HG02759 (cell line): ENCODE measurements around the gene WBP1L.
"Not testable (repeated sequence)": the region's sequence is repeated elsewhere in the genome, so short reads cannot be mapped to it uniquely, and the experiment has no call there.

Source experiments
- ATAC-seq: cut with Tn5 transposase; IDR thresholded peaks from one replicate; pipeline ENCODE4 v1.9.1; 2021; ENCODE audit warnings: mild to moderate bottlenecking, moderate library complexity; ENCODE audit not compliant: unreplicated experiment

The WBP1L gene

DNA sequence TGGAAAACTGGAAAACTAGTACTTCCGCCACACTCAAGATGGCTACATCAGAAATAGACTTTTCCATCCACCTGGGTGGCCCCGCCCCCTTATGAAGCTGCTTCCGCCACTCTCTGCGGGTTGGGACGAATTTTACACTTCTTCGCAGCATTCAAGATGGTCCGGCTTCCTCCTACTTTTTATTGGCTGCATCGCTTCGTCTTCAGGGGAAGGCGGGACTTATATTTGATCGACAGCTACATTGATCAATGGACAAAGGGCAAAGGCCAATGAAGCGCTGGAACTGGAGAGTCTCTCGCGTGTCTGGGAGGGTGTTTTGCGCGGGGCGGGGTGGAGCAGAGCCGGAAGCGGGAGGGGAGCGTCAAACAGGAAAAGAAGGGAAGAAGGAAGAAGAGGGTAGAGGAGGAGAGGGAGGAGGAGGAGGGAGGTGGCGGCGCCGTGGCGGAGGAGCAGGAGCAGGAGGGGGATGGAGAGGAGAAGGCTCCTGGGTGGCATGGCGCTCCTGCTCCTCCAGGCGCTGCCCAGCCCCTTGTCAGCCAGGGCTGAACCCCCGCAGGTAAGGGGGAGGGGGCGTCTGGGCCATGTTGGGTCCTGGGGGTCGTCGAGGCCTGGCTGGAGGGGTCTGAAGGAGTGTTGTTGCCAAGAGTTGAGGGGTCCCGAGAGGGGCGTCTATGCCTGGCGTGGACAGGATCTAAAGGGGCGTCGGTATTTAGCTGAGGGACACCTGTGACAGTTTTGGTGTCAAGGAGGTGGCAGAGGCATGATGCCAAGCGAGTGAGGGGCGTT, at the start of gene WBP1L:
Gene WBP1L, plus strand, starts transcription at position 361 of the 786 bp plus-strand sequence. Its CDS starts 106 bp downstream, at position 467.
- ATAC-seq = peak; percentile 94

DNA sequence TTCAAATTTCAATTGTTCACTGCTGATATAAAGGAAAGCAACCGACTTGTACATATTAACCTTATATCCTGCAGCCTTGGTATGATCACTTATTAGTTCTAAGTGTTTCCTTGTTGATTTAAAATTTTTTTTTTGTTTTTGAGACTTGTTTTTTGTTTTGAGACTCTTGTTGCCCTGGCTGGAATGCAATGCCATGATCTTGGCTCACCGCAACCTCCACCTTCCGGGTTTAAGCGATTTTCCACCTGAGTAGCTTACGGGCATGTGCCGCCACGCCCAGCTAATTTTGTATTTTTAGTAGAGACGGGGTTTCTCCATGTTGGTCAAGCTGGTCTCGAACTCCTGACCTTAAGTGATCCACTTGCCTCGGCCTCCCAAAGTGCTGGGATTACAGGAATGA, 48.3 kb upstream of the WBP1L start:
- ATAC-seq = not testable (repeated sequence)

DNA sequence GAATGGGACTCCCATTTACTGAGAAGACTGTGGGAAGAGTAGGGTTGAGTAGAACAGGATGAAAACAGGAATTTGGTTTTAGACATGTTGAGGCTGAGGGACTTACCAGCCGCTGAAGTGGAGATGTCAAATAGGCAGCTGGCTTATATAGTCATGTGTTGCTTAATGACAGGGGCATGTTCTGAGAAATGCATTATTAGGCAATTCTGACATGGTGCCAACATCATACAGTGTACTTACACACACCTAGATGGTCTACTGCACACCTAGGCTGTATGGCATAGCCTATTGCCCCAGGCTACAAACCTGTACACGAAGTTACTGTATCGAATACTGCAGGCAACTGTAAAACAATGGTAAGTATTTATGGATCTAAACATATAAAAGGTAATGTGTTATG, 47.0 kb upstream of the WBP1L start:
- no peak for ATAC-seq

DNA sequence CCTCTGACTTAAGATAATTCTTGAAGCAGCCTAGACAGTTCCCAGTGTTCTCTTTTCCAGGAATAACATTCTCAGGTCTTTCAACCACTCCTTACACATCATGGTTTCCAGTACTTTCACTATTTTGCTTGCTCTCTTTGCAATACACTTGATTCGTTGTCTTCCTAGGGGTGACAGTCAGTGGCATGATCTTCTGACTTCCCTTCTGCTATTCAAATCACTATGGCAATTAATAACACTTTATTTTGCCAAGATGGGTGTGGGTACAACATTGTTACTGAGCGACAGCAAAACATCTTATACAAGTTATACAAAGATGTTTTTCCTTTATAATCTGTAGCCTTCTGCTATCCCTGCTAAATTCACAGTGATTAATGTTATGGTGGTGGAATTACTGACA, 44.9 kb upstream of the WBP1L start:
- no peak for ATAC-seq

DNA sequence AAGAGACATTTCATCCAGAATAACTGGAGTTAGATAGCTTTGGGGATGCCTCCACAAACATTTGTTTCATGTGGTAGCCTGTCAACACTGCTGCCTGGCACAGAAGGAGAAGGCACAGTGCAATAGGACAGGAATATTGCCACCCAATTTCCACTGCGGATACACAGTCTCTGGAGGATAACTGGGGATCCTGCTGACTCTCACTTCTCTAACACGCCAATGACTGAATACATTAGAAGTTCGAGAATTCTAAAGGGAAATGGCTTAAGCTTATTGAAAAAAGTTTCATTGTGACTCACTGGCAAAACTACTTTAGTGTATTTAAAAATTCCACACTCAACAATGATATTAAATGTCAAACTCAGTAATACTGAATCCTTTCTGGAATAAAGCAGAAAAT, 42.5 kb upstream of the WBP1L start:
- no peak for ATAC-seq

DNA sequence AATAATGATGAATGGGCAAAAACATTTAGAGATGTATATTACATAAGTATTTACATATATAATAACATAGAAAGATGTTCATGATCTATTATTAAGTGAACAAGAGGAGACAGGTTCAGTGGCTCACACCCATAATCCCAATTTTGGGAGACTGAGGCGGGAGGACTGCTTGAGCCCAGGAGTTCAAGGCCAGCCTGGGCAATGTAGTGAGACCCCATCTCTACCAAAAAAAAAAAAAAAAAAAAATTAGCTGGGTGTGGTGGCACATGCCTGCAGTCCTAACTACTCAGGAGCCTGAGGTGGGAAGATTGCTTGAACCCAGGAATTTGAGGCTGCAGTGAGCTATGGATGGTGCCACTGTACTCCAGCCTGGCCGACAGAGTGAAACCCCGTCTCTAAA, 42.0 kb upstream of the WBP1L start:
- ATAC-seq = no peak

DNA sequence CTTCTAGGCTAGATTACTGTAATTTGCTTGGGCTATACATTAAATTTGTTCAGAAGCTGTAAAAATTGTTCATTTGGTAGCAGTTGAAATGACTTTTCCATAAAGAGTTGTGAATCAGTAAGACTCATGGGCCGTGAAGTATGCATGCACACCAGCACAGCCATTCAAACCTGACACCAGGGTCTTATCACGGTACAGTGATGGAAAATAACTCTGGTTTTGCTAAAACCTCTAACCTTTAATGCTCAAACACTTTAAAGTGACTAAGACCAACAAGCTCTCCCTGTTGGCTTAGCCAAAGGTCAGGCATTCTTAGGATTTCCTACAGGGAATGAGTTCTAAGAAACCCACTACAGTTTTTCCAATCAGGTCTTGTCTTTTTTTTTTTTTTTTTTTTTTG, 41.0 kb upstream of the WBP1L start:
- no peak for ATAC-seq

DNA sequence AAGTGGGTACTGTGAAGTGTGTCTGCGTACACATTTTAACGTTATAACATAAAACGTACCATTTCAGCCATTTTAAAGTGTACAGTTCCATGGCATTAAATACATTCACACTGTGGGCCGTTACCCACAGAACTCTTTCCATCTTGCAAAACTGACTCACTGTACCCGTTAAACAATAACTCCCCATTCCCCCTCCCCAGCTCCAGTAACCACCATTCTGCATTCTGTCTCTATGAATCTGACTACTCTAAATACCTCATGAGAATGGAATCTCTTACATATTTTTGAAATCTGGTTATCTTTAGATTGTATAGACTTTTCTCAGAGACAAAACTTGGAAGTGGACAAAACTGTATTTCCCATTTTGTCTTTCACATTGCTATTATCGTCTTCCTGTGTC, 38.8 kb upstream of the WBP1L start:
- ATAC-seq = no peak

DNA sequence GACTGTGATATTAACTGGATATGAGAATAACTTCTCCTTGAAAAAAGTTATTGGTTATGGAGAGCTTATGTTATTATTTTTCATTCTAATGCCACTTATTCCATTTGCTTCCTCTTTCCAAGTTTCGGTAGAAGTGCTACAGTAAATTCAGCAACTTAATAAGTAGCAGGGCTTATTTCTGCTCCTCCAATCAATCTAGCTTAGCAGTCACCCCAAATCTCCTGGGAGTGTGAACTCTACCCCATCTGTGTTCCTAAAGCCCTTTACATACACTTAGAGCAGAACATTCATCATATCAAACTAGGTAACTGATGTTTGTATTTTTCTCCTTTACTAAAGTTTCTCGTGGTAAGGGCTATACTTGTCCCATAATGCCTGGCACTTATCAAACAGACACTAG, 38.2 kb upstream of the WBP1L start:
- ATAC-seq = no peak

DNA sequence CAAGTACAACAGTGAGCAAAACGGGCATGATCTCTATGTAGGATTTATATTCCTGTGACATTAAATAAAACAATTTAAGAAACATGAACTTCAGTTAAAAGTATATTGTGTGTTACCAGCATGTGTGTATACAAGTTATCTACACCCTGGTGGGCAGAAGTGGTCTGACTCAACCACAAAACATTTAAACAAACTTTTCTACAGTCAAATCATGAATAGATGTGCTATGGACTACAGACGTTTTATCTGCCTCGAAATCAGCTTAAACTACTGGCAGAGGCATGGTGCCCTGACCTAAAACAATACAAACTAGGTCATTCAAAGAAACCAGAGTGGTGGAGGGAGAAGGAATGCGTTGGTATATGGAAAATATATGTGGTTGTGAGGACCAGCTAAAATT, 33.1 kb upstream of the WBP1L start:
- no peak for ATAC-seq

DNA sequence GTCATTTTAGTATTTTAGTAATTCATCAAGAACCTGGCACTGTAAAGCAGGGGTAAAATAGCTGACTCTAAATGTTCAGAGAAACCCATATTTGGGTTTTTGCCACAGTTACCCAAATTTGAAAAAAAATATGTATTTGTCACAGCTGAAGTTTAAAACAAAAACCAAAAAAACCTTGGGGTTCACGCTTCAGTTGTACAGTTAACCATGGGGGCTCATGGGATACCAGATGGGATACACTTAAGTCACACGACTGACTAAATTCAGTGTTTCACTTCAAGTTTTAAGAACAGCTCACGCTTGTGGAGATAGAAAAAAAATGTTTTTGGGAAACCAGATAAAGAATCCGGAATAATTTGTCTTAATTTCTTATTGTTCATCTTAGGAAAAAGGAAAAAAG, 31.7 kb upstream of the WBP1L start:
- ATAC-seq = no peak

DNA sequence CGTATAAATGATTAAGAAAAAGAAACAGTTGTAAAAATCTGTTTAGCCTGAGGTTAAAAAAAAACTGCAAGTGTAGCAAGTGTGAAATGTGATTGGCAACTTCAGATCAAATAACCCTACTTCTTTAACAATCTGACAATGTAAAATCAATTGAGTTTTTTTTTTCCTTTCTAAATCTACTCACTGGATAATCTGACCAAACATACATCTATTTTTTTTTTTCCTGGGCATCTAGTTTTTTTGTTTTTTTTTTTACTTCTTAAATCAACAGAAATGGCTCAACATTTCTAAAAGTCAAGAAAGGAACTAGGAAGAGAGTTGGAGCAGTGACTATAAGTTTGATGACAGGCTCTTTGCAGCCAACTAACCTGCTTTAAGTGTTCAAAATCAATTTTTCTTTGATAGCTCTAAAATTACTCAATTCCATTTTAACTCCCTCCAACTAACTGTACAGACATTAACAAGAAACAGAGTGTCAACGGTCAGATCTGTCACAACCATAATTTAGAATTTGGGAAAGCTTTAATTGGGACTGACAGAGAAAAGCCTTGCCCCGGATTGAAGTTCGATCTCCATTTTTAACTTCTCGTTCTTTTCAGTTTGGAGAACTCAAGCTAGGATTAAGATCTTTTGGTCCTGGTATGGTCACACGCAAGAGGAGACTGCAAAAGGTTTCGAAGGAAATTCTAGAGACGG, 30.8 kb upstream of the WBP1L start:
- ATAC-seq = no peak

DNA sequence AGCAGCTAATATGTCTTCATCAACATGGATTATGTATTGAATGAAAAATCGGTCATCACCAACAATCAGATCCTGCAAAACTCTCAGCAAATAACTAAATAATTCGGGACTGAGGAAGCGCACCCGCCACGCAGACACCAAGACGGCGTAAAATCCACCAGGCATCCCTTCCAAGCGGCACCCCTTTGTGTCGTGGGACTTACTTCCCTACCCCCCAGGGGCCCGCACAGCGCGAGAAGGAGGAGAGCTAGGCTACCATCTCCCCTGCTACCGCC, 30.3 kb upstream of the WBP1L start:
- ATAC-seq = peak; percentile 39

DNA sequence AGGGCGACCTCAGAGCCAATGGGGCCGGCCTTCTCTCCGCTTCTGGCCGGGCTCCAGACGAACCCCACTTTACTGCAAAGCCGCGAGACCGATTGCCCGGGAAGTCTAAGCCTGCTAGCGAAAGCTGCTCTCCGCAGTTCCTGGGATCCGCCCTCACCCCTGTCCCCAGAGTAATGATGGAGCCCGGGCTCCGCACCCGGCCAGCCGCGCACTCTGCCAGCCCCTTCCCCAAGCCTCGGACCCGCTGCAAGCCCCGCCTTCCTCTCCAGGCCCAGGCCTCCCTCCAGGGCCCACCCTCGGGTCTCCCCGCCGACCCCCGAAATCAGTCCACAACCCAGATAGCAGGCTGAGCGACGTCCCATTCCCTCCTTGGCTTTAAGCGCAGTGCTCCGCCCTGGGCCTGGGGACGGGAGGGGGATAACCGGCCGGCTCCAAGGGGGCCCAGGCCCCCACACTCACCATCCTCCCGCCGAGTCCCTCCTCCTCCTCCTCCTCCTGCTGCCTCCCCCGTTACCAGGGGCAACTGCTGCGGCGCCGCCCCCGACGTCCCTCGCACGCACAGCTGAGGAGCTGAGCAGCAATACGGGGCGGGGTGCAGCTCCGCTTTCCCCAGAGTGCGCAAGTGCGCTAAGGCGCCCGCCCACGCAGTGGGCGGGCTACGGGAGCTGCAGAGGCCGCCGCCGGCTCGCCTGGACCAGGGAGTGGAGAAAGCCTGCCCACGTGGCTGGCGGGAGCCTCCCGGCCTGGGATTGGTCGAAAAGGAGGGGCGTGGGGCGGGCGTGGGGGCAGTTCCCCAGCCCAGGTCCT, 29.7 kb upstream of the WBP1L start, which contains the start of gene ARL3:
Gene ARL3, minus strand, starts transcription at position 584 of the 807 bp plus-strand sequence. Its CDS starts 122 bp downstream, at position 462.
- ATAC-seq = peak; percentile 88

DNA sequence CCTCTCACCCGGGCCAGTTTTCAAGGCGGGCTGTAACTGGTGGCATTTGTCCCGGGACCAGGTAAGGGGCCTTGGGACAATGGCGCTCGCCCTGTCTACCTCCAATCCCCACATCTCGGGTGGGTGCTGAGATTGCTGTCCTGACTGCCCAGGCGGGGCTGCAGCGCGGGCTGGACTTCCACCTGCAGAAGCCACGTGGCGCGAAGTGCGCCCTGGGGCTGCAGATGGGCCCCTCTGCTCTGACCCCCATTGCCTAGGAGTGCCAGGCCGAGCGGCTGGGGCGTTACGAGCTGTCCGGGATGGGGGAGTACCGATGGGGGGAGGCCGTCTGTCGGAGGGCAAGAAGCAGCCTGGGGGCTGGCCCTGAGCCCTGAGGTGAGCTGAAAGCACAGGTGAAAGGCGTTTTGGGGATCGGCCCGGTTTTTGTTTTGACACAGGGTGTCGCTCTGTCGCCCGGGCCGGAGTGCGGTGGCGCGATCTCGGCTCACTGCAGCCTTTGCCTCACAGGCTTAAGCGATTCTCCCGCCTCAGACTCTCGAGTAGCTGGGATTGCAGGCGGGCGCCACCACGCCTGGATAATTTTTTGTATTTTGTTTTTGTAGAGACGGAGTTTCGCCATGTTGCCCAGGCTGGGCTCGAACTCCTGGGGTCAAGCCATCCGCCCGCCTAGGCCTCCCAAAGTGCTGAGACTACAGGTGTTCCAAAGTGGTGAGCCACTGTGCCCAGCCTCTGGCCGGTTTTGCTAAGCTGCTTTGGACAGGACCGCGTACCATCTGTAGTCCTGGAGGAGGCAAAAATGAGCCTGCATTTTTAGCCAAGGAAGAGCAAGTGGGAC, 28.9 kb upstream of the WBP1L start, which contains the start of gene SFXN2:
Gene SFXN2, plus strand, starts transcription at position 16 of the 835 bp plus-strand sequence. CDS start 12,001 bp downstream, outside the sequence.
- ATAC-seq = peak; percentile 22

DNA sequence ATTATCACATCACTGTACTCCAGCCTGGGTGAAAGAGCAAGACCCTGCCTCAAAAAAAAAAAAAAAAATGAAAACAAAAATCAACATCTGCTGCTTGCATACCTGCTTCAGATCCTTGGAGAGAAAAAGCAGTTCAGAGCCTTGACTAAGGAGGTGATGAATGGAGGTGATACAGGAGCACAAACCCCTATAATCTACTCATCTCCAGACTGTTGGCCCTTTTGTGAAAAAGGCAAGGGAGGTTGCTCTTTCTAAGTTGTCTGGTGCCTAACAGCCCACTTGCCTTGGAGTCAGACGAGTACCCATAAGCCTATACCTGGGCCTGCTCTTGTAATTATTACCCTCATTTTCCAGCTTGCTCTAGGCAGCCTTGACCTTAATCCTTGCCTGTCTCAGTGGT, 27.9 kb upstream of the WBP1L start:
- no peak for ATAC-seq

DNA sequence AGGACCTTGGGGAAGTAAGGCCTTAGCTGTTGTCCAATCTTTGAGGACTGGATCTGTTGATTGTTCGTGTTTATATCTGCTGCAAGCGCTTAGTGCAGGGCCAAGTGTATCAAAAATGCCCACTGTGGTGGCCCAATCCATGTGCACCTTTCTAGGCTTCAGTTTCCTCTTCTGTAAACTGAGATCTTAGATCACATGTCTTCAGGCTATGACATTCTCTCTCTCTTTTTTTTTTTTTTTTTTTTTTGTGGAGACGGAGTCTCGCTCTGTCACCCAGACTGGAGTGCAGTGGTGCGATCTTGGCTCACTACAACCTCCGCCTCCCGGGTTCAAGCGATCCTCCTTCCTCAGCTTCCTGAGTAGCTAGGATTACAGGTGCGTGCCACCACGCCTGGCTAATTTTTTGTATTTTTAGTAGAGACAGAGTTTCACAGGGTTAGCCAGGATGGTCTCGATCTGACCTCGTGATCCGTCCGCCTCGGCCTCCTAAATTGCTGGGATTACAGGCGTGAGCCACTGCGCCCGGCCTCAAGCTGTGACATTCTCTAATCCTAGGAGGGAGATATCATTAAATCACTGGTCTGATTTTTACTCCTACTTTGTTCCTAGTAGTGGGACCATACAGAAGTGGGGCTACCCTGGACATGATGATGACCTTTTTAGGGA, 26.7 kb upstream of the WBP1L start:
- ATAC-seq = not testable (repeated sequence)

DNA sequence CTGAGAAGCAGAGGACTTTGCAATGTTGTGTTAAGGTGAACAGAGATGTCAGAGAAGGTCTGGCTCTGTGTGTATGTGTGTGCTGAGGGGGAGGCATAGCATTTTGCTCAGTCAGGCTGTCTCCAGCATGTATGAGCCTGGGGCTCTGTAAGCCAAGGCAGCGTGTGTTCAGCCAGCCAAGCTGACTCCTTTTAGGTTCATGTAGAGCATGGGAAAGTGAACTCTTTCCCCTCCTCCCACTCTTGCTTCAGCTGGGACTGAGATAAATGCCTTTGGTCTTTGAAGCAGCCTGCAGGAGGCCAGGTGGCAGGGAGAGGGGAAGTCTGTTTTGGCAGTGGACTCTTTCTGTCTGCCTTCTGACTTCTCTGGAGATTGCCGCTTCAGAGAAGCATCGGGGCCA, 25.5 kb upstream of the WBP1L start:
- ATAC-seq = no peak

DNA sequence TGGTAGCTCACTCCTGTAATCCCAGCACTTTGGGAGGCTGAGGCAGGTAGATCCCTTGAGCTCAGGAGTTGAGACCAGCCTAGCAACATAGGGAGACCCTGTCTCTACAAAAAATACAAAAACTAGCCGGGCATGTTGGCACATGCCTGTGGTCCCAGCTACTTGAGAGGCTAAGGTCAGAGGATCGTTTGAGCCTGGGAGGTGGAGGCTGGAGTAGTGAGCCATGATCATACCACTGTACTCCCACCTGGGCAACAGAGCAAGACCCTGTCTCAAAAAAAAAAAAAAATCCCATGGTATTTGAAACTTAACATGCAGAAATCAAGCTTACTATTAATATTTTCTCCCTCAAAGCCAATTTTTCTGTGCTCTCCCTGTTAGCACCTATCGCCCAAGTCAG, 23.4 kb upstream of the WBP1L start:
- ATAC-seq = no peak

DNA sequence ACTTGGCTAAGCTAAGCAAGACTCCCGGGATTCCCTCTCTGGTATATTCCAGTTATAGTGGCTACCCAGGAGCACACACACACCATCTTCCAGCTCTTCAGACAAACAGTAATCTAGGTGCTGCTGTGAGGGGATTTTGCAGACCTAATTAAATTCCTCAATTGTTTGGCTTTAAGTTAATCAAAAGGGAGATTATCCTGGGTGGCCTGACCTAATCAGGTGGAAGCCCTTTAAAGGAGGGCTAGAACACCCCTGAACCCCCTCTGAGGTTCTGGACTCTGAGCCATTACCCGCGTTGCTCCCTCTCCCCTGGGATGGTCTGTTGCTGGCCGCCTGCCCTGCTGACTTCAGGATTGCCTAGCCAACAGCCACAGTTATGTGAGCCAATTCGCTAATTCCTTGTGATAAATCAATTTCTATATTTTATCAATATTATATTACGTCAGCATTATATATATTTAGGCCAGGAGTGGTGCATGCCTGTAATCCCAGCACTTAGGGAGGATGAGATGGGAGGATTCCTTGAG, 22.9 kb upstream of the WBP1L start:
- no peak for ATAC-seq
